HCT116 (cell line): ENCODE data around the gene ALDH6A1. TPM values are rescaled to one million over a fixed set of nuclear protein-coding genes. Genes with fewer than 3 reads are reported as not detected.

Source experiments
- ATAC-seq: fragments of 200-7000 bp; cut with Tn5 transposase; 2 replicates; pipeline ENCODE4 v1.9.1; 2020; ENCODE audit warnings: mild to moderate bottlenecking, moderate library complexity
- BruUV-seq: library from RNA; stranded (reverse); fragments of 400-500 nt; replicated peaks from 2 replicates; lab custom pipeline; 2021; lab: Mats Ljungman, UMichigan
- CTCF ChIA-PET: fragments of 300-600 bp; sonication (Branson Sonifier 250); formaldehyde crosslinking; loops from one replicate; lab custom pipeline; 2021; ENCODE audit warnings: antibody characterized with exemption; lab: Charles Lee
- POLR2A ChIA-PET: fragments of 300-600, 350-600 bp; sonication (Branson Sonifier 250); formaldehyde crosslinking; loops from one replicate; lab custom pipeline; 2021; ENCODE audit warnings: antibody characterized with exemption; lab: Charles Lee
- RAD21 ChIA-PET, 2 experiments: fragments of 300-600 bp; sonication (Branson Sonifier 250); formaldehyde crosslinking; loops; one replicate each; lab custom pipeline; 2023; ENCODE audit warnings: low total read pairs in 2 of 2; ENCODE audit not compliant: uncharacterized antibody in 2 of 2, unreplicated experiment in 2 of 2, low non-redundant PET in 1 of 2; lab: Charles Lee
- DNase-seq: peaks from one replicate; pipeline ENCODE4 v3.0.0-alpha.2; 2010; ENCODE audit warnings: low read depth, low spot score
- H2AFZ ChIP-seq: fragments of 200-600 bp; shearing (Covaris generic), sonication (generic); 2 replicates; pipeline ENCODE4 v1.6.1; 2017; ENCODE audit warnings: low read depth, mixed run types, mixed read lengths, antibody characterized with exemption, low read length; ENCODE audit not compliant: poor library complexity, severe bottlenecking
- H3K27ac ChIP-seq: 2 replicates; pipeline ENCODE4 v1.5.1; 2012; ENCODE audit warnings: low read depth, low read length
- H3K27me3 ChIP-seq: fragments of 200-600 bp; sonication (generic); 2 replicates; pipeline ENCODE4 v1.6.1; 2016; ENCODE audit warnings: mixed run types, low read length, mixed read lengths; ENCODE audit not compliant: insufficient read depth
- H3K36me3 ChIP-seq, 2 experiments: fragments of 200-500 bp in 1 of 2; fragments of 200-600 bp in 1 of 2; sonication (Bioruptor generic) in 1 of 2; sonication (generic) in 1 of 2; 2 replicates each; pipeline versions ENCODE4 v1.5.1 to v1.6.1; 2014 to 2016; ENCODE audit warnings: low read length in 2 of 2, inconsistent platforms in 1 of 2, mixed read lengths in 1 of 2, mixed run types in 1 of 2; ENCODE audit not compliant: insufficient read depth in 2 of 2, control insufficient read depth in 1 of 2
- H3K4me1 ChIP-seq, 2 experiments: fragments of 200-600 bp in 1 of 2; sonication (generic) in 1 of 2; 2 replicates each; pipeline versions ENCODE4 v1.5.1 to v1.6.1; 2012 to 2017; ENCODE audit warnings: low read length in 2 of 2, inconsistent platforms in 1 of 2, mild to moderate bottlenecking in 1 of 2, mixed read lengths in 1 of 2, mixed run types in 1 of 2, moderate library complexity in 1 of 2; ENCODE audit not compliant: insufficient read depth in 2 of 2, control insufficient read depth in 1 of 2
- H3K4me2 ChIP-seq: fragments of 200-600 bp; sonication (generic); 2 replicates; pipeline ENCODE4 v1.6.1; 2017; ENCODE audit warnings: mixed run types, low read length, mixed read lengths
- H3K4me3 ChIP-seq, 2 experiments: fragments of 200-600 bp in 1 of 2; sonication (generic) in 1 of 2; replicated peaks in 1 of 2; 2 replicates each; pipeline ENCODE4 v1.5.1; 2011 to 2016; ENCODE audit warnings: low read length in 2 of 2, control low read depth in 1 of 2, low read depth in 1 of 2, mild to moderate bottlenecking in 1 of 2, mixed read lengths in 1 of 2, mixed run types in 1 of 2
- H3K79me2 ChIP-seq: fragments of 200-600 bp; sonication (generic); 2 replicates; pipeline ENCODE4 v1.6.1; 2017; ENCODE audit warnings: mild to moderate bottlenecking, mixed run types, low read length, moderate library complexity, mixed read lengths; ENCODE audit not compliant: insufficient read depth
- H3K9ac ChIP-seq: fragments of 200-600 bp; sonication (generic); 2 replicates; pipeline ENCODE4 v1.6.1; 2016; ENCODE audit warnings: low read length, mixed read lengths
- H3K9me2 ChIP-seq: fragments of 200-600 bp; sonication (generic), shearing (Covaris generic); 2 replicates; pipeline ENCODE4 v1.6.1; 2017; ENCODE audit warnings: mixed run types, mild to moderate bottlenecking, moderate library complexity; ENCODE audit not compliant: insufficient read depth
- H3K9me3 ChIP-seq, 2 experiments: fragments of 200-500 bp in 1 of 2; fragments of 200-600 bp in 1 of 2; sonication (Bioruptor generic) in 1 of 2; sonication (generic) in 1 of 2; 2 replicates each; pipeline ENCODE4 v1.6.1; 2014 to 2017; ENCODE audit warnings: low read length in 2 of 2, mixed read lengths in 2 of 2, inconsistent platforms in 1 of 2, low read depth in 1 of 2, mild to moderate bottlenecking in 1 of 2, mixed run types in 1 of 2, moderate library complexity in 1 of 2; ENCODE audit not compliant: control insufficient read depth in 1 of 2, insufficient read depth in 1 of 2
- H4K20me1 ChIP-seq: fragments of 200-600 bp; sonication (generic), shearing (Covaris generic); 2 replicates; pipeline ENCODE4 v1.6.1; 2017; ENCODE audit warnings: mixed run types, mild to moderate bottlenecking, moderate library complexity; ENCODE audit not compliant: insufficient read depth
- CBX3 ChIP-seq: IDR thresholded peaks from 2 replicates; pipeline ENCODE4 v1.6.1; 2012; ENCODE audit warnings: low read depth
- EGR1 ChIP-seq: IDR thresholded peaks from 2 replicates; pipeline ENCODE4 v1.6.1; 2012; ENCODE audit warnings: low read depth
- ELF1 ChIP-seq: IDR thresholded peaks from 2 replicates; pipeline ENCODE4 v1.6.1; 2012; ENCODE audit warnings: low read depth, borderline replicate concordance
- EZH2 ChIP-seq: fragments of 200-600 bp; sonication (generic); IDR thresholded peaks from 2 replicates; pipeline ENCODE4 v1.6.1; 2017; ENCODE audit warnings: antibody characterized with exemption, mixed run types
- EZH2phosphoT487 ChIP-seq: fragments of 200-600 bp; IDR thresholded peaks from 2 replicates; pipeline ENCODE4 v1.6.1; 2018; ENCODE audit warnings: antibody characterized with exemption, borderline replicate concordance
- FOSL1 ChIP-seq: IDR thresholded peaks from 2 replicates; pipeline ENCODE4 v1.6.1; 2012; ENCODE audit warnings: low read depth
- JUND ChIP-seq: IDR thresholded peaks from 2 replicates; pipeline ENCODE4 v1.6.1; 2012
- MAX ChIP-seq: IDR thresholded peaks from 2 replicates; pipeline ENCODE4 v1.6.1; 2012
- POLR2A ChIP-seq: IDR thresholded peaks from 2 replicates; pipeline ENCODE4 v1.7.0; 2011; ENCODE audit warnings: borderline replicate concordance; ENCODE audit not compliant: insufficient read depth, insufficient read length; ENCODE audit errors: extremely low read depth
- POLR2AphosphoS5 ChIP-seq: IDR thresholded peaks from 2 replicates; pipeline ENCODE4 v1.6.1; 2011; ENCODE audit warnings: mild to moderate bottlenecking, low read depth, low read length, moderate library complexity
- RAD21 ChIP-seq: IDR thresholded peaks from 2 replicates; pipeline ENCODE4 v1.6.1; 2012; ENCODE audit warnings: low read depth, mild to moderate bottlenecking
- SIN3A ChIP-seq: IDR thresholded peaks from 2 replicates; pipeline ENCODE4 v1.6.1; 2012; ENCODE audit warnings: low read depth
- SRF ChIP-seq: IDR thresholded peaks from 2 replicates; pipeline ENCODE4 v1.6.1; 2012; ENCODE audit warnings: low read depth
- TCF7L2 ChIP-seq: IDR thresholded peaks from 2 replicates; pipeline ENCODE4 v1.7.0; 2011; ENCODE audit warnings: borderline replicate concordance, inconsistent platforms; ENCODE audit not compliant: insufficient read depth, insufficient read length; ENCODE audit errors: extremely low read depth
- ZFX ChIP-seq: fragments of 450-650 bp; IDR thresholded peaks from 2 replicates; pipeline ENCODE4 v1.6.1; 2017
- ZNF274 ChIP-seq: fragments of 200-500 bp; sonication (Bioruptor generic); IDR thresholded peaks from 2 replicates; pipeline ENCODE4 v1.6.1; 2014; ENCODE audit warnings: mild to moderate bottlenecking, low read depth, low read length, inconsistent platforms
- intact Hi-C: fragments of 100-400 bp; cut with micrococcal nuclease; formaldehyde crosslinking; loops from 2 replicates; pipeline ENCODE4 v1.10.0; 2022
- total RNA-seq: library from RNA; stranded (reverse); gene quantifications from one replicate; pipeline ENCODE4 v1.2.1, GENCODE V29; 2021; ENCODE audit not compliant: unreplicated experiment
- TF ChIP-seq, protein P1 (sequence below), 3 experiments: fragments of 200-600 bp in 1 of 3; sonication (generic) in 1 of 3; IDR thresholded peaks in 2 of 3; conservative IDR thresholded peaks in 1 of 3; 2 replicates each; pipeline ENCODE4 v1.5.1; 2012 to 2017; ENCODE audit warnings: low read depth in 2 of 3, low read length in 2 of 3, antibody characterized with exemption in 1 of 3, borderline replicate concordance in 1 of 3, control low read depth in 1 of 3, mild to moderate bottlenecking in 1 of 3, mixed read lengths in 1 of 3, mixed run types in 1 of 3, moderate library complexity in 1 of 3; ENCODE audit not compliant: insufficient read depth in 1 of 3
- TF ChIP-seq, protein P2 (sequence below): IDR thresholded peaks from 2 replicates; pipeline ENCODE4 v1.6.1; 2012; ENCODE audit warnings: low read depth
- TF ChIP-seq, protein P3 (sequence below): IDR thresholded peaks from 2 replicates; pipeline ENCODE4 v1.6.1; 2011; ENCODE audit warnings: mild to moderate bottlenecking, low read length, moderate library complexity; ENCODE audit not compliant: insufficient replicate concordance; ENCODE audit errors: extremely low read depth

Gene ALDH6A1
- total RNA-seq, 1 experiment from 2014 or later, result 15.6 TPM

- H3K4me2 ChIP-seq, result no peak overlapping the region
- ChIA-PET CTCF (no interaction called here), RAD21 (no interaction called here), POLR2A (no interaction called here)
- H4K20me1 ChIP-seq, result no peaks in the 10 kb centered on the region
- ATAC-seq (no peak), DNase-seq (no peak)
- no peak overlapping the region for H3K27ac ChIP-seq
- H3K9me2 ChIP-seq, result no peaks in the 10 kb centered on the region
- H3K36me3 ChIP-seq, result no peaks in the 10 kb centered on the region; a peak in 1 of 4 replicates
- H3K4me3 ChIP-seq, result no peak overlapping the region
- BruUV-seq, result no TSS peak
- no peak overlapping the region for H2AFZ ChIP-seq
- intact Hi-C loops, result no loop called here
- H3K4me1 ChIP-seq, result peaks cover 11 to 17% of the 10 kb centered on the region in 2 experiments; a peak in 3 of 4 replicates
- no peaks in the 10 kb centered on the region for H3K27me3 ChIP-seq
- H3K9me3 ChIP-seq, result no peaks in the 10 kb centered on the region
- no peaks in the 10 kb centered on the region for H3K79me2 ChIP-seq
- no peak overlapping the region for H3K9ac ChIP-seq
- TF ChIP-seq RAD21 (no peak), SRF (no peak), FOSL1 (no peak), EZH2phosphoT487 (no peak), POLR2AphosphoS5 (no peak), TCF7L2 (no peak), EZH2 (no peak), POLR2A (no peak), SIN3A (no peak), EGR1 (no peak), CBX3 (no peak), ZFX (no peak), ZNF274 (no peak), ELF1 (no peak), MAX (no peak), JUND (no peak)
- TF ChIP-seq, protein P1, sequence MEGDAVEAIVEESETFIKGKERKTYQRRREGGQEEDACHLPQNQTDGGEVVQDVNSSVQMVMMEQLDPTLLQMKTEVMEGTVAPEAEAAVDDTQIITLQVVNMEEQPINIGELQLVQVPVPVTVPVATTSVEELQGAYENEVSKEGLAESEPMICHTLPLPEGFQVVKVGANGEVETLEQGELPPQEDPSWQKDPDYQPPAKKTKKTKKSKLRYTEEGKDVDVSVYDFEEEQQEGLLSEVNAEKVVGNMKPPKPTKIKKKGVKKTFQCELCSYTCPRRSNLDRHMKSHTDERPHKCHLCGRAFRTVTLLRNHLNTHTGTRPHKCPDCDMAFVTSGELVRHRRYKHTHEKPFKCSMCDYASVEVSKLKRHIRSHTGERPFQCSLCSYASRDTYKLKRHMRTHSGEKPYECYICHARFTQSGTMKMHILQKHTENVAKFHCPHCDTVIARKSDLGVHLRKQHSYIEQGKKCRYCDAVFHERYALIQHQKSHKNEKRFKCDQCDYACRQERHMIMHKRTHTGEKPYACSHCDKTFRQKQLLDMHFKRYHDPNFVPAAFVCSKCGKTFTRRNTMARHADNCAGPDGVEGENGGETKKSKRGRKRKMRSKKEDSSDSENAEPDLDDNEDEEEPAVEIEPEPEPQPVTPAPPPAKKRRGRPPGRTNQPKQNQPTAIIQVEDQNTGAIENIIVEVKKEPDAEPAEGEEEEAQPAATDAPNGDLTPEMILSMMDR (IDR thresholded peaks at IDR 0.05 in 2 of 3, conservative IDR thresholded peaks at IDR 0.05 in 1 of 3; ENCODE audit: borderline replicate concordance in 1 of 3, insufficient read depth in 1 of 3, low read depth in 2 of 3, low read length in 2 of 3), result no peak
- TF ChIP-seq, protein P2, sequence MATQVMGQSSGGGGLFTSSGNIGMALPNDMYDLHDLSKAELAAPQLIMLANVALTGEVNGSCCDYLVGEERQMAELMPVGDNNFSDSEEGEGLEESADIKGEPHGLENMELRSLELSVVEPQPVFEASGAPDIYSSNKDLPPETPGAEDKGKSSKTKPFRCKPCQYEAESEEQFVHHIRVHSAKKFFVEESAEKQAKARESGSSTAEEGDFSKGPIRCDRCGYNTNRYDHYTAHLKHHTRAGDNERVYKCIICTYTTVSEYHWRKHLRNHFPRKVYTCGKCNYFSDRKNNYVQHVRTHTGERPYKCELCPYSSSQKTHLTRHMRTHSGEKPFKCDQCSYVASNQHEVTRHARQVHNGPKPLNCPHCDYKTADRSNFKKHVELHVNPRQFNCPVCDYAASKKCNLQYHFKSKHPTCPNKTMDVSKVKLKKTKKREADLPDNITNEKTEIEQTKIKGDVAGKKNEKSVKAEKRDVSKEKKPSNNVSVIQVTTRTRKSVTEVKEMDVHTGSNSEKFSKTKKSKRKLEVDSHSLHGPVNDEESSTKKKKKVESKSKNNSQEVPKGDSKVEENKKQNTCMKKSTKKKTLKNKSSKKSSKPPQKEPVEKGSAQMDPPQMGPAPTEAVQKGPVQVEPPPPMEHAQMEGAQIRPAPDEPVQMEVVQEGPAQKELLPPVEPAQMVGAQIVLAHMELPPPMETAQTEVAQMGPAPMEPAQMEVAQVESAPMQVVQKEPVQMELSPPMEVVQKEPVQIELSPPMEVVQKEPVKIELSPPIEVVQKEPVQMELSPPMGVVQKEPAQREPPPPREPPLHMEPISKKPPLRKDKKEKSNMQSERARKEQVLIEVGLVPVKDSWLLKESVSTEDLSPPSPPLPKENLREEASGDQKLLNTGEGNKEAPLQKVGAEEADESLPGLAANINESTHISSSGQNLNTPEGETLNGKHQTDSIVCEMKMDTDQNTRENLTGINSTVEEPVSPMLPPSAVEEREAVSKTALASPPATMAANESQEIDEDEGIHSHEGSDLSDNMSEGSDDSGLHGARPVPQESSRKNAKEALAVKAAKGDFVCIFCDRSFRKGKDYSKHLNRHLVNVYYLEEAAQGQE, result no peak
- TF ChIP-seq, protein P3, sequence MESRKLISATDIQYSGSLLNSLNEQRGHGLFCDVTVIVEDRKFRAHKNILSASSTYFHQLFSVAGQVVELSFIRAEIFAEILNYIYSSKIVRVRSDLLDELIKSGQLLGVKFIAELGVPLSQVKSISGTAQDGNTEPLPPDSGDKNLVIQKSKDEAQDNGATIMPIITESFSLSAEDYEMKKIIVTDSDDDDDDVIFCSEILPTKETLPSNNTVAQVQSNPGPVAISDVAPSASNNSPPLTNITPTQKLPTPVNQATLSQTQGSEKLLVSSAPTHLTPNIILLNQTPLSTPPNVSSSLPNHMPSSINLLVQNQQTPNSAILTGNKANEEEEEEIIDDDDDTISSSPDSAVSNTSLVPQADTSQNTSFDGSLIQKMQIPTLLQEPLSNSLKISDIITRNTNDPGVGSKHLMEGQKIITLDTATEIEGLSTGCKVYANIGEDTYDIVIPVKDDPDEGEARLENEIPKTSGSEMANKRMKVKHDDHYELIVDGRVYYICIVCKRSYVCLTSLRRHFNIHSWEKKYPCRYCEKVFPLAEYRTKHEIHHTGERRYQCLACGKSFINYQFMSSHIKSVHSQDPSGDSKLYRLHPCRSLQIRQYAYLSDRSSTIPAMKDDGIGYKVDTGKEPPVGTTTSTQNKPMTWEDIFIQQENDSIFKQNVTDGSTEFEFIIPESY, result no peak
Observed at GRCh38 chr14:74065746-74066575, 18.3 kb downstream of the ALDH6A1 start.
